ENCODE results near the gene TMEM37. TPM values are rescaled to one million over a fixed set of nuclear protein-coding genes. Genes with fewer than 3 reads are reported as not detected.

The TMEM37 gene
- total and polyA plus RNA-seq, 8 donors, result 15.3 to 31.2 (median 28.0) TPM

- Histone ChIP-seq H3K4me1 (no peaks in the 10 kb centered on the region), H3K9me3 (no peaks in the 10 kb centered on the region), H3K27ac (no peak overlapping the region), H3K27me3 (peaks cover 0 to 3% of the 10 kb centered on the region in 2 donors), H3K4me3 (no peak overlapping the region), H3K36me3 (no peaks in the 10 kb centered on the region)
- no peak for TF ChIP-seq CTCF (IDR thresholded peaks at IDR 0.05)
- no peak for DNase-seq
- ATAC-seq, result no peak
- intact Hi-C loops (cut with DNase I), result no loop called here
Measured at GRCh38 chr2:119453972-119454593, 22.4 kb downstream of the TMEM37 start.

- peaks cover 0 to 4% of the 10 kb centered on the region in 2 donors for H3K4me1 ChIP-seq
- peaks cover 0 to 3% of the 10 kb centered on the region in 2 donors for H3K27me3 ChIP-seq
- no peaks in the 10 kb centered on the region for H3K9me3 ChIP-seq
- H3K36me3 ChIP-seq, result no peaks in the 10 kb centered on the region
- TF ChIP-seq CTCF (IDR thresholded peaks at IDR 0.05), result no peak
- no peak for ATAC-seq
- DNase-seq, result no peak
- H3K27ac ChIP-seq, result peak overlapping the region in 1 of 2 donors; percentile 45
- H3K4me3 ChIP-seq, result no peak overlapping the region
- intact Hi-C loops (cut with DNase I), result no loop called here
Measured at GRCh38 chr2:119455066-119455718, 23.5 kb downstream of the TMEM37 start.

GRCh38 chr2:119460076-119460475 is 28.4 kb downstream of the TMEM37 start:
- TF ChIP-seq CTCF (IDR thresholded peaks at IDR 0.05), result no peak
- peaks cover 0 to 4% of the 10 kb centered on the region in 2 donors for H3K4me1 ChIP-seq
- ATAC-seq (no peak), DNase-seq (no peak)
- H3K36me3 ChIP-seq, result no peaks in the 10 kb centered on the region
- no peak overlapping the region for H3K4me3 ChIP-seq
- H3K27me3 ChIP-seq, result no peaks in the 10 kb centered on the region
- no peak overlapping the region for H3K27ac ChIP-seq
- intact Hi-C loops (cut with DNase I), result no loop called here
- H3K9me3 ChIP-seq, result no peaks in the 10 kb centered on the region

- Histone ChIP-seq H3K27me3 (no peaks in the 10 kb centered on the region), H3K4me3 (no peak overlapping the region), H3K9me3 (no peaks in the 10 kb centered on the region), H3K36me3 (no peaks in the 10 kb centered on the region), H3K4me1 (peaks cover 0 to 4% of the 10 kb centered on the region in 2 donors), H3K27ac (no peak overlapping the region)
- intact Hi-C loops (cut with DNase I), result no loop called here
- no peak for TF ChIP-seq CTCF (IDR thresholded peaks at IDR 0.05)
- DNase-seq, result no peak
- ATAC-seq, result no peak
Measured at GRCh38 chr2:119461811-119462210, 30.2 kb downstream of the TMEM37 start.

GRCh38 chr2:119462574-119462973 is 30.9 kb downstream of the TMEM37 start:
- no peaks in the 10 kb centered on the region for H3K27me3 ChIP-seq
- H3K4me1 ChIP-seq, result peaks cover 0 to 4% of the 10 kb centered on the region in 2 donors
- H3K27ac ChIP-seq, result no peak overlapping the region
- ATAC-seq, result no peak
- no peak for DNase-seq
- intact Hi-C loops (cut with DNase I), result no loop called here
- H3K36me3 ChIP-seq, result no peaks in the 10 kb centered on the region
- no peak for TF ChIP-seq CTCF (IDR thresholded peaks at IDR 0.05)
- no peak overlapping the region for H3K4me3 ChIP-seq
- no peaks in the 10 kb centered on the region for H3K9me3 ChIP-seq
